ENCODE results near the gene SPNS2. TPM values are rescaled to one million over a fixed set of nuclear protein-coding genes. Genes with fewer than 3 reads are reported as not detected.
A peak's percentile ranks its signal among the peaks of the same experiment; 100 is the strongest.

Gene SPNS2
- total RNA-seq, 3 donors from 2014 or later = 9.2 to 24.5 (median 11.0) TPM

DNA sequence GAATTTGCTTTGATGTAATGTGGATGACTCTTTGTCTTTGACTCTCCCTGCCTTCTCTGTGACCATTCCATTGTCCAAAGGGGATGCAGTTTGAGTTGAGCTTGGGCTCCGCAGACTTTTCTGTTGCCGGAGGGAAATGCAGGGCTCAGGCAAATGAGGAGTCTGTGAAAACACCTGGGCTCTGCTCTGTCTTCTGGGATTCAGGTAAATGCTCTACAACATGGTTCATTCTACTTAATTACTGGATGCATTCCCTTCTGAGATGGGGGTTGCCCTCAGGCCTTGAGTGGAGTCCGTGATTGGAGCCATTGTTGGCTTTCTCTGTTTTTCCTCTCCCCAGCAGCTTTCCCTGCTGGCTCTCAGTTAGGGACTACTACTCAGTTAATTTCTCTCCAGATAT, 26.4 kb upstream of the SPNS2 start:
- intact Hi-C loops (cut with DNase I, micrococcal nuclease) = no loop called here
- ATAC-seq (no peak), DNase-seq (no peak)
- no peak for TF ChIP-seq CTCF (IDR thresholded peaks at IDR 0.05)
- H3K9me3 ChIP-seq = no peaks in the 10 kb centered on the region
- no peak overlapping the region for H3K4me3 ChIP-seq
- H3K4me1 ChIP-seq (ENCODE audit: low read depth) = peaks cover 12% of the 10 kb centered on the region
- H3K36me3 ChIP-seq (ENCODE audit: low read depth) = no peaks in the 10 kb centered on the region

DNA sequence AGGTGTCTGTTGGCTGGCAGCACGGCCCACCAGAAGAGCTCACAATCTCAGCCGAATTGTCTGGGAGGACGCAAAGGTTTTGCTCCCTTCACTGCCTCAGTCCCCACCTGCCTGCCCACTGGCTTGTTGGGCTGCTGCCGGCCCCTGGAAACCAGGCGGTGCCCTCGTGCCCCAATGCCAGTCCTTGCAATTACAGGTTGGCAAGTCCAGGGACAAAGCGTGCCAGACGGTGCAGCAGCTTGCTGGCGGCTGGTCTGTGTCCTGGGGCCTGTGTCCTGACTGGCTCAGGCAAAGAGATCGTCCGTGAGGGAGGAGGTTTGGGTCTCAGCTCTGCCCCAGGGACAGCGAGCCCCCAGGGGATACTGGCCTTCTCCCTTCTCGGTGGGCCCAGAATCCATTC, 24.6 kb upstream of the SPNS2 start:
- H3K4me1 ChIP-seq (ENCODE audit: low read depth) = peaks cover 16% of the 10 kb centered on the region
- no peaks in the 10 kb centered on the region for H3K36me3 ChIP-seq (ENCODE audit: low read depth)
- no peak for TF ChIP-seq CTCF (IDR thresholded peaks at IDR 0.05)
- DNase-seq (no peak), ATAC-seq (no peak)
- H3K4me3 ChIP-seq = no peak overlapping the region
- no peaks in the 10 kb centered on the region for H3K9me3 ChIP-seq
- intact Hi-C loops (cut with DNase I, micrococcal nuclease) = no loop called here

DNA sequence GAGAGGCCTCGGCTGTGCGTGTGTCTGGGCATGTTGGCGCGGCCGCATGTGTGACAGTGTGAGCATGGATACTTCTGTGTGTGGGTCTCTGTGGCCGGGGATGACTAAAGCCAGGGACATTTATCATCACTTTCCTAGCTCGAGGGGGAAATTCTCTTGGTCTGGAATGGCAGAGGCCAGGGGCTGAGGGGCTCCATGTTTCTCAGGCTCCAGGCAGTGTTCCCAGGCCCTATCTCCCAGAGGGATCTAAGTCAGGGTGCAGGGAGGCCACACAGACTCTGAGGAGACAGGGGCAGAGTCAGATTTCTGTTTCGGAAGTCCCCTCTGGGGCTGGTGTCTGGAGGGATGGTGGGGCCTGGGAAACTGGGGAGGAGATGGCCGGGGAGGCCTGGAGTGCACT, 23.7 kb upstream of the SPNS2 start:
- no peak for TF ChIP-seq CTCF (IDR thresholded peaks at IDR 0.05)
- DNase-seq (no peak), ATAC-seq (no peak)
- Histone ChIP-seq H3K9me3 (no peaks in the 10 kb centered on the region), H3K36me3 (ENCODE audit: low read depth) (no peaks in the 10 kb centered on the region), H3K4me3 (no peak overlapping the region), H3K4me1 (ENCODE audit: low read depth) (peaks cover 25% of the 10 kb centered on the region)
- intact Hi-C loops (cut with DNase I, micrococcal nuclease) = no loop called here

DNA sequence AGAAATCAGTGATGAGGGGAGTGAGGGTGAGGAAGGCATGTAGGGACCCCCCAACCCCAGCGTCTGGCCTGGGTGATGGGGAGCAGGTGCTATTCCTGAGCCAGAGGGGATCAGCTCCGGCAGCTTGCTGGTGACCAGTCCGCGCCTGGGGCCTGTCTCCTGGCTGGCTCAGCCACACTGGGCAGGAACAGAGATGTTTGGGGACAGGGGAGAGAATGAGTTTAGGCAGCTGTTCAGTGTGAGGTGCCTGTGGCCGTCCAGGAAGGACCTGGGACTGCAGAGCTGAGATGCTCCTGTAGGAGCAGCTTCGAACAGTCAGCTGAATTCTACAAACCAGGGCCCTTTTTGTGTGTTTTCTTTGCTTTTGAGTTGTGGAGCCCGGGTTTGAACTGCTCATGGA, 23.2 kb upstream of the SPNS2 start:
- ATAC-seq (no peak), DNase-seq (no peak)
- intact Hi-C loops (cut with DNase I, micrococcal nuclease) = no loop called here
- H3K4me1 ChIP-seq (ENCODE audit: low read depth) = peaks cover 29% of the 10 kb centered on the region
- H3K36me3 ChIP-seq (ENCODE audit: low read depth) = no peaks in the 10 kb centered on the region
- H3K9me3 ChIP-seq = no peaks in the 10 kb centered on the region
- no peak overlapping the region for H3K4me3 ChIP-seq
- TF ChIP-seq CTCF (IDR thresholded peaks at IDR 0.05) = no peak

GRCh38 chr17:4476017-4476416, 22.7 kb upstream of the SPNS2 start:
- H3K4me3 ChIP-seq = no peak overlapping the region
- peaks cover 35% of the 10 kb centered on the region for H3K4me1 ChIP-seq (ENCODE audit: low read depth)
- H3K9me3 ChIP-seq = no peaks in the 10 kb centered on the region
- DNase-seq (peak in 1 of 3 donors; percentile 34), ATAC-seq (peak; percentile 20)
- no peaks in the 10 kb centered on the region for H3K36me3 ChIP-seq (ENCODE audit: low read depth)
- intact Hi-C loops (cut with DNase I, micrococcal nuclease) = no loop called here
- TF ChIP-seq CTCF (IDR thresholded peaks at IDR 0.05) = no peak

DNA sequence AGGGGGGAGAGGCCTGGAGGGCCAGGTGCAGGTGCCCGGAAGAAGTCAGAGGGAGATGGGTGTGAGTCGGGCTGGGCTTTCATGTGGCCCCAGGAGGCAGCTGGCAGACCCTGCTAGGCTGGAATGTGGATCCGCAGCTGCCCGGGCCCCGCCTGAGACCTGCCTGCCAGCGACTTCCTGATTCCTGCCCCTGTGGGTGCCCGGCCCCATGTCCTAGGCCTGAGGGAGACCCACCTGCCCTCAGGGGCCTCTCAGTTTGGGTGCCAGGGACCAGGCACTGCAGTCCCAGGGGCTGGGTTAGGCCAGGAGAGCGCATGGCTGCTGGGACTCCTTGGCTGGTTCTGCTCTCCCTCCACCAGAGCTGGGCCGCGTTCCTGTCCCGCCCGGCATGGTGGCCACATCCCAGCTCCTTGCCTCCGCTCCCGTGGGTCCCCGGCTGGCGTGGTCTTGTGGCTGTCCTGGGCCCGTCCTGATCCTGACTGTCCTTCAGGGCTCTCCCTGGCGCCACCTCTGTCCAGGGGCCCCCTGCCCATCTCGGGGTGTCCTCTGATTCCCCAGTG, 22.1 kb upstream of the SPNS2 start:
- TF ChIP-seq CTCF (IDR thresholded peaks at IDR 0.05) = no peak
- Histone ChIP-seq H3K36me3 (ENCODE audit: low read depth) (no peaks in the 10 kb centered on the region), H3K4me3 (no peak overlapping the region), H3K9me3 (no peaks in the 10 kb centered on the region), H3K4me1 (ENCODE audit: low read depth) (peaks cover 41% of the 10 kb centered on the region)
- DNase-seq (peak; percentile 72 to 88 (median 80)), ATAC-seq (peak; percentile 67)
- intact Hi-C loops (cut with DNase I, micrococcal nuclease) = no loop called here
